Endothelial cell of umbilical vein (primary cell): ENCODE results near the gene CAPN12. TPM values are rescaled to one million over a fixed set of nuclear protein-coding genes. Genes with fewer than 3 reads are reported as not detected.

Experiments used
- BruUV-seq: library from RNA; stranded (reverse); fragments of 400-500 nt; replicated peaks from 2 replicates; lab custom pipeline; 2021; lab: Mats Ljungman, UMichigan
- CTCF ChIA-PET: fragments of 300-600, 350-600 bp; sonication (Branson Sonifier 250); formaldehyde crosslinking; loops from one replicate; lab custom pipeline; 2021; ENCODE audit warnings: antibody characterized with exemption, inconsistent platforms; lab: Charles Lee
- POLR2A ChIA-PET: fragments of 300-600, 350-600 bp; sonication (Branson Sonifier 250); formaldehyde crosslinking; loops from one replicate; lab custom pipeline; 2021; ENCODE audit warnings: antibody characterized with exemption, inconsistent platforms; lab: Charles Lee
- DNase-seq: peaks from one replicate; pipeline ENCODE4 v3.0.0-alpha.2; 2011; ENCODE audit warnings: low read depth, low spot score
- FAIRE-seq: peaks from 2 replicates; lab custom pipeline; 2011; peaks lifted over from hg19 to GRCh38; lab: Jason Lieb, UNC
- H2AFZ ChIP-seq: 2 replicates; pipeline ENCODE4 v1.6.0; 2012; ENCODE audit warnings: low read depth, low read length, control low read depth, inconsistent platforms
- H3K27ac ChIP-seq: 2 replicates; pipeline ENCODE4 v1.5.1; 2011; ENCODE audit warnings: low read depth, mild to moderate bottlenecking, control low read depth, low read length, moderate library complexity; ENCODE audit not compliant: insufficient read depth
- H3K27me3 ChIP-seq, 2 experiments: 2 replicates each; pipeline versions ENCODE4 v1.6.0 to v1.6.1; 2011; ENCODE audit warnings: low read length in 2 of 2, mixed read lengths in 1 of 2; ENCODE audit not compliant: control insufficient read depth in 2 of 2, insufficient read depth in 2 of 2
- H3K36me3 ChIP-seq, 2 experiments: 2 replicates in 1 of 2; 3 replicates in 1 of 2; pipeline ENCODE4 v1.5.1; 2011; ENCODE audit warnings: low read length in 2 of 2, mild to moderate bottlenecking in 1 of 2, moderate library complexity in 1 of 2; ENCODE audit not compliant: control insufficient read depth in 2 of 2, insufficient read depth in 2 of 2; ENCODE audit errors: extremely low read depth in 1 of 2
- H3K4me1 ChIP-seq: 3 replicates; pipeline ENCODE4 v1.5.1; 2011; ENCODE audit warnings: mild to moderate bottlenecking, low read length; ENCODE audit not compliant: control insufficient read depth, insufficient read depth; ENCODE audit errors: extremely low read depth
- H3K4me2 ChIP-seq: 2 replicates; pipeline ENCODE4 v1.6.1; 2011; ENCODE audit warnings: low read length, control low read depth, mixed read lengths; ENCODE audit not compliant: insufficient read depth
- H3K4me3 ChIP-seq, 3 experiments: fragments of 200-600 bp in 1 of 3; sonication (generic), shearing (Covaris generic) in 1 of 3; replicated peaks in 1 of 3; 2 replicates each; pipeline ENCODE4 v1.5.1; 2011 to 2016; ENCODE audit warnings: control low read depth in 3 of 3, low read length in 3 of 3, mild to moderate bottlenecking in 2 of 3, inconsistent platforms in 1 of 3, low read depth in 1 of 3, moderate library complexity in 1 of 3; ENCODE audit not compliant: insufficient read depth in 1 of 3
- H3K79me2 ChIP-seq: 2 replicates; pipeline ENCODE4 v1.6.0; 2012; ENCODE audit warnings: low read length, inconsistent platforms; ENCODE audit not compliant: control insufficient read depth, insufficient read depth
- H3K9ac ChIP-seq: replicated peaks from 2 replicates; pipeline ENCODE3; 2011; ENCODE audit warnings: low read length, control low read depth; ENCODE audit not compliant: insufficient read depth; ENCODE audit errors: extremely low read depth
- H3K9me1 ChIP-seq: replicated peaks from 3 replicates; pipeline ENCODE4 v1.6.0; 2011; ENCODE audit warnings: mild to moderate bottlenecking, low read length; ENCODE audit not compliant: control insufficient read depth, insufficient read depth; ENCODE audit errors: extremely low read depth
- H3K9me3 ChIP-seq: replicated peaks from 2 replicates; pipeline ENCODE4 v1.5.1; 2012; ENCODE audit warnings: low read length, inconsistent platforms; ENCODE audit not compliant: control insufficient read depth, insufficient read depth
- H4K20me1 ChIP-seq: replicated peaks from 2 replicates; pipeline ENCODE3; 2011; ENCODE audit warnings: mild to moderate bottlenecking, low read length; ENCODE audit not compliant: control insufficient read depth, insufficient read depth; ENCODE audit errors: extremely low read depth
- FOS ChIP-seq: IDR thresholded peaks from 2 replicates; pipeline ENCODE4 v1.6.1; 2011; ENCODE audit warnings: mild to moderate bottlenecking, low read length, moderate library complexity, borderline replicate concordance; ENCODE audit not compliant: insufficient read depth
- JUN ChIP-seq: IDR thresholded peaks from 2 replicates; pipeline ENCODE4 v1.6.1; 2011; ENCODE audit warnings: borderline replicate concordance, low read depth; ENCODE audit not compliant: insufficient read length, insufficient read depth
- dilution Hi-C: fragments of 300-500 bp; cut with MboI; formaldehyde crosslinking; loops from one replicate; pipeline ENCODE4 v1.15.0; 2019; ENCODE audit warnings: low sequenced_read_pairs; ENCODE audit not compliant: extremely low pct_ligation_motif_present
- intact Hi-C: fragments of 100-400 bp; cut with micrococcal nuclease; formaldehyde crosslinking; loops from one replicate; pipeline ENCODE4 v1.10.0; 2022
- polyA plus RNA-seq, 4 experiments: library from polyadenylated mRNA; depleted of rRNA in 3 of 4; stranded (reverse) in 3 of 4; unstranded in 1 of 4; fragments of >200 nt; gene quantifications; 2 replicates each; pipeline versions ENCODE4 v1.2.1 to v1.2.3, GENCODE V29; 2011 to 2012; ENCODE audit warnings: missing spikeins in 1 of 4
- total RNA-seq: library from RNA; stranded (reverse); gene quantifications from 2 replicates; pipeline ENCODE4 v1.2.3, GENCODE V29; 2021
- TF ChIP-seq, protein P1 (sequence below), 2 donors: IDR thresholded peaks; 1 replicate in 1 of 2; 2 replicates in 1 of 2; pipeline ENCODE4 v1.5.1; 2011; ENCODE audit warnings: low read length in 2 of 2, mild to moderate bottlenecking in 2 of 2, moderate library complexity in 2 of 2, control low read depth in 1 of 2, inconsistent platforms in 1 of 2, low read depth in 1 of 2; ENCODE audit not compliant: insufficient read depth in 1 of 2; ENCODE audit errors: extremely low read depth in 1 of 2

Gene CAPN12
- total and polyA plus RNA-seq, 2 donors (not counting 3 experiments of a cell fraction or from before 2014, with no cell fraction given) = 0.35 TPM; not detected in 1

- Histone ChIP-seq H3K36me3 (peaks cover 17 to 43% of the 10 kb centered on the region in 2 experiments), H3K9ac (no peak overlapping the region), H3K4me1 (peaks cover 15% of the 10 kb centered on the region), H3K27ac (no peak overlapping the region), H3K4me2 (no peak overlapping the region), H4K20me1 (no peaks in the 10 kb centered on the region), H3K9me1 (no peaks in the 10 kb centered on the region), H3K9me3 (no peaks in the 10 kb centered on the region), H3K27me3 (no peaks in the 10 kb centered on the region), H2AFZ (no peak overlapping the region), H3K4me3 (no peak overlapping the region), H3K79me2 (no peaks in the 10 kb centered on the region)
- TF ChIP-seq FOS = no peak
- TF ChIP-seq JUN = no peak
- TF ChIP-seq, protein P1, sequence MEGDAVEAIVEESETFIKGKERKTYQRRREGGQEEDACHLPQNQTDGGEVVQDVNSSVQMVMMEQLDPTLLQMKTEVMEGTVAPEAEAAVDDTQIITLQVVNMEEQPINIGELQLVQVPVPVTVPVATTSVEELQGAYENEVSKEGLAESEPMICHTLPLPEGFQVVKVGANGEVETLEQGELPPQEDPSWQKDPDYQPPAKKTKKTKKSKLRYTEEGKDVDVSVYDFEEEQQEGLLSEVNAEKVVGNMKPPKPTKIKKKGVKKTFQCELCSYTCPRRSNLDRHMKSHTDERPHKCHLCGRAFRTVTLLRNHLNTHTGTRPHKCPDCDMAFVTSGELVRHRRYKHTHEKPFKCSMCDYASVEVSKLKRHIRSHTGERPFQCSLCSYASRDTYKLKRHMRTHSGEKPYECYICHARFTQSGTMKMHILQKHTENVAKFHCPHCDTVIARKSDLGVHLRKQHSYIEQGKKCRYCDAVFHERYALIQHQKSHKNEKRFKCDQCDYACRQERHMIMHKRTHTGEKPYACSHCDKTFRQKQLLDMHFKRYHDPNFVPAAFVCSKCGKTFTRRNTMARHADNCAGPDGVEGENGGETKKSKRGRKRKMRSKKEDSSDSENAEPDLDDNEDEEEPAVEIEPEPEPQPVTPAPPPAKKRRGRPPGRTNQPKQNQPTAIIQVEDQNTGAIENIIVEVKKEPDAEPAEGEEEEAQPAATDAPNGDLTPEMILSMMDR (IDR thresholded peaks at IDR 0.05; ENCODE audit: extremely low read depth in 1 of 2, insufficient read depth in 1 of 2, low read depth in 1 of 2, low read length in 2 of 2) = peak; percentile 76 to 91
- DNase-seq (peak; percentile 57), FAIRE-seq (peak; percentile 74)
- BruUV-seq = TSS peak; percentile 84
- ChIA-PET CTCF (interaction anchor here (0.7 to 1.2 kb wide), 3 partner anchors 81 to 200 kb away, joined by 3 to 4 read pairs (median 3); partner anchors contain the start of genes MRPS12, NFKBIB, SARS2 and SIRT2), POLR2A (no interaction called here)
- dilution Hi-C loops = no loop called here
- intact Hi-C loops = loop anchor here (1.0 kb wide), 2 partner anchors 157 to 200 kb away; partner anchors contain the start of genes MRPS12 and SARS2
Observed at GRCh38 chr19:38729653-38730469, 14.4 kb downstream of the CAPN12 start.
